Adipocyte (in vitro differentiated cells): ENCODE results near the gene CAND2.
A peak's percentile ranks its signal among the peaks of the same experiment; 100 is the strongest.
"Not testable (repeated sequence)": the region's sequence is repeated elsewhere in the genome, so short reads cannot be mapped to it uniquely, and the experiment has no call there.

Experiments used
- DNase-seq: peaks from one replicate; pipeline ENCODE4 v3.0.0-alpha.2; 2015; ENCODE audit warnings: low read depth
- H3K27me3 ChIP-seq: replicated peaks from 2 replicates; pipeline ENCODE4 v1.7.0; 2013; ENCODE audit warnings: mild to moderate bottlenecking, low read length, moderate library complexity; ENCODE audit not compliant: control insufficient read depth, insufficient read depth
- H3K36me3 ChIP-seq: 2 replicates; pipeline ENCODE4 v1.7.0; 2013; ENCODE audit warnings: low read length, mild to moderate bottlenecking, moderate library complexity; ENCODE audit not compliant: control insufficient read depth, insufficient read depth, severe bottlenecking
- H3K4me1 ChIP-seq: 2 replicates; pipeline ENCODE4 v1.7.0; 2013; ENCODE audit warnings: mild to moderate bottlenecking, low read length, moderate library complexity; ENCODE audit not compliant: control insufficient read depth, insufficient read depth
- H3K4me3 ChIP-seq: 2 replicates; pipeline ENCODE4 v1.7.0; 2013; ENCODE audit warnings: mild to moderate bottlenecking, low read length, moderate library complexity
- H3K9ac ChIP-seq: 2 replicates; pipeline ENCODE4 v1.7.0; 2013; ENCODE audit warnings: mild to moderate bottlenecking, low read length, moderate library complexity
- H3K9me3 ChIP-seq: 2 replicates; pipeline ENCODE4 v1.7.0; 2013; ENCODE audit warnings: mild to moderate bottlenecking, low read length, moderate library complexity; ENCODE audit not compliant: control insufficient read depth

Gene CAND2

DNA sequence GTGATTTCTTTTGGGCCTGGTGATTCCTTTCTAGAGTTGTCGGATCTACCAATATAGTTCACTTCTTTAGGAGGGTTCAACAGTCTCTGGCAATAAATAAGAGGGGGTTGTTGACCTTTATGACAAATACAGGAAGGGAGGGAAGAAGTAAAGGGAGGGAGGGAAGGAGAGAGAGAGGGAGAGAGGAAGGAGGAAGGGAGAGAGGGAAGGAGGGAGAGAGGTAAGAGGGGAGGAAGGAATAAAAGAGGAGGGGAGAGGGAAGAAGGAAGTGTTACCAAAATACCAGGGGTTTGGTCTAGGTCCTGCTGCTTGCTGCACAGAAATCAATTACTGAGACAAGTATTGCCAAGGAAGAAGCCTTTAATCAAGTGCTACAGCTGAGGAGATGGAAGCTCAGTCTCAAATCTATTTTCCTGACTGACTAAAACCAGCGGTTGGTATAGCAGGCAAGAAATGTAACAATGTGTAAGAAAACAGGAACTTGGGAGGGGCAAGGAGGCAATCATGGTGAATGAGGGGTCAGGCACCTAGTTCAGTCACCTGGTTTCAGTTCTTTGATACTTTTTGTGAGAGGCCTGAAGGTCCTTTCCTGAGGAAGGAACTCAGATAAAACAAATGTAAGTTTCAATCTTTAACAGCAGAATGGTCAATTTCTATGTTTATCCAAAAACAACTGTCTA is 23.3 kb upstream of the CAND2 start:
- H3K36me3 ChIP-seq = no peaks in the 10 kb centered on the region

DNA sequence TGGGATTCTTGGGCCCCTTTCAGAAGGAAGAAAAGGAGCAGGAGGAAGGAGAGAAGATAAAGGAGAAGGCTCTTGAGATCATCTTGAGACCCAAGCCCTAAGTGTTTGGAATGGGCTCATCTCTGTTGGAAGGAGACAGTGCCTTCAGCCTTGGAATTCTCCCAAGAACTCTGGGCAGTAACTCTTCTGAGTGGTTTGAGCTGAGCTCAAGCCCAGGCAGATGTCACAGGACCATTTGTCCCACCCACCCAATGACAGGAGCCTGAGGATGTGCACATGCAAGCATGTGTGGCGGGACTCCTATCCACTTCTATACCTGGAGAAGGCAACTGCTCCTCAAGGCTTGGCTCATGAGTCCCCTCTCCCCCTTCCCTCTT is 22.8 kb upstream of the CAND2 start:
- Histone ChIP-seq H3K9ac (no peak overlapping the region), H3K36me3 (no peaks in the 10 kb centered on the region), H3K27me3 (peaks cover 34% of the 10 kb centered on the region), H3K9me3 (peaks cover 19% of the 10 kb centered on the region), H3K4me3 (no peak overlapping the region), H3K4me1 (no peaks in the 10 kb centered on the region)
- DNase-seq = no peak

More for the DNA sequence above, 23.3 kb upstream of the CAND2 start:
- no peak overlapping the region for H3K4me3 ChIP-seq
- peaks cover 19% of the 10 kb centered on the region for H3K9me3 ChIP-seq
- H3K4me1 ChIP-seq = no peaks in the 10 kb centered on the region
- H3K9ac ChIP-seq = no peak overlapping the region
- peaks cover 34% of the 10 kb centered on the region for H3K27me3 ChIP-seq
- no peak for DNase-seq

DNA sequence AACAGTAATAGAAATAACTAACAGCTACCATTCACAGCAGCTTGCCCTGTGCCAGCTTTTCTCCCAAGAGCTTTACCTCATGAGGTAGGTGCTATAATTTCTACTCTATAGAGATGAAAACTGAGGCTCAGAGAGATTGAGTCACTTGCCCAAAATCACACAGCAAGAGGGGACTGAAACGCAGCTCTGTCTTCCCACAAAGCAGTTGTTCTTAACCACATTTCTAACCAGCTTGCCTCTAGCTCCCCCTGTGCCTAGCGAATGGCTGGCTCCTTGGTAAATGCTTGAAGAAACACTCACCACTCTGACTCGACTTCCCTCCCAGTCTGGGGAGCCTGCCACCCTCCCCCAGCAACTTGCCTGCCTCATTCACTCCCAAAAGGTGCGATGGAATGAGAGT is 21.9 kb upstream of the CAND2 start:
- DNase-seq = no peak
- Histone ChIP-seq H3K9ac (no peak overlapping the region), H3K4me3 (no peak overlapping the region), H3K4me1 (no peaks in the 10 kb centered on the region), H3K9me3 (peaks cover 19% of the 10 kb centered on the region), H3K36me3 (no peaks in the 10 kb centered on the region), H3K27me3 (peaks cover 34% of the 10 kb centered on the region)

DNA sequence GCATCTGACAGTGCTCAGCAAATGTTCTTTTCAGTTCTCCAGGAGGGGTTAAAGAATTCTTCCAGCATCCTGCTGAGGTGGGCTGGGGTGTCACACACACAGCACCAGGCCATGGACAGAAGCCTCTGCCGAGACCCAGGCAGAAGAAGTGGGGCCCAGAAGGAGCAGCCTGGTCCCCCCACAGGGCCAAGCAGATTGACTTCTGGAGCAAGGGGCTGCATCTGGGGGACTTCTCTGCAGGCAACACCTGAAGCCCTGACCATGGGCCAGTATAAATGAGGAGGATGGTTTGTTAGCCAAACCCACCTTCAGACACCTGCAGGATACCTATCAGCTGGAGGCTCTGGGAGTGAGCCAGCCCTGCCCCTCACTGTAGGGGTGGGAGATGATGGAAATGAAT is 21.3 kb upstream of the CAND2 start:
- Histone ChIP-seq H3K36me3 (no peaks in the 10 kb centered on the region), H3K4me3 (no peak overlapping the region), H3K4me1 (no peaks in the 10 kb centered on the region), H3K27me3 (peaks cover 34% of the 10 kb centered on the region), H3K9ac (no peak overlapping the region), H3K9me3 (peaks cover 19% of the 10 kb centered on the region)
- DNase-seq = no peak

DNA sequence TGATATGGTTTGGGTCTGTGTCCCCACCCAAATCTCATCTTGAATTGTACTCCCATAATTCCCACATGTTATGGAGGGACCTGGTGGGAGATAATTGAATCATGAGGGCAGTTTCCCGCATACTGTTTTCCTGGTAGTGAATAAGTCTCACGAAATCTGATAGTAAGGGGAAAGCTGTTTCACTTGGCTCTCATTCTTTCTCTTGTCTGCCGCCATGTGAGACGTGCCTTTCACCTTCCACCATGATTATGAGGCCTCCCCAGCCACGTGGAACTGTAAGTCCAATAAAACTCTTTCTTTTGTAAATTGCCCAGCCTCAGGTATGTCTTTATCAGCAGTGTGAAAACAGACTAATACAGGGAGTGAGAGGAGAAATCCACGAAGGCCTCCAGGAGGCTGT is 20.5 kb upstream of the CAND2 start:
- H3K9me3 ChIP-seq = peaks cover 19% of the 10 kb centered on the region
- H3K27me3 ChIP-seq = peaks cover 34% of the 10 kb centered on the region
- not testable (repeated sequence) for H3K36me3 ChIP-seq, H3K4me1 ChIP-seq, DNase-seq, H3K9ac ChIP-seq, H3K4me3 ChIP-seq

DNA sequence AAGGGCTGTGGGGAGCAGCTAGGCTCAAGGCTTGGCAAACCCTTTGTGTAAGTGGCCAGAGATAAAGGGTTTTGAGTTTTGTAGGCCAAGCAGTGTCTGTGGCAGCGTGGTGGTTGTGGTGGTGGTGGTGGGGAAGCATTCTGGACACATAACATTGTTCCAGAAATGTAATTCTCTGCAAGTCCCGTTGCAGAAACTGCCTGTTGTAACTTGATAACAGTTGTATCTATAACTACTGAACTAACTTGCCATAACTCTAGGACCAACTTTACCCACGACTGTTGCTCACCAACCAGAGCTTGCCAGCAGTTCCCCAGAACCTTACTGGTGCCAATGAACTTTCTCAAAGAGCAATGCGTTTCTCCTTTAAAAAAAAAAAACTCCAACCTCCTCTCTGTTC is 19.3 kb upstream of the CAND2 start:
- no peak for DNase-seq
- peaks cover 34% of the 10 kb centered on the region for H3K27me3 ChIP-seq
- H3K9ac ChIP-seq = no peak overlapping the region
- H3K4me3 ChIP-seq = no peak overlapping the region
- no peaks in the 10 kb centered on the region for H3K4me1 ChIP-seq
- no peaks in the 10 kb centered on the region for H3K36me3 ChIP-seq
- peaks cover 19% of the 10 kb centered on the region for H3K9me3 ChIP-seq

DNA sequence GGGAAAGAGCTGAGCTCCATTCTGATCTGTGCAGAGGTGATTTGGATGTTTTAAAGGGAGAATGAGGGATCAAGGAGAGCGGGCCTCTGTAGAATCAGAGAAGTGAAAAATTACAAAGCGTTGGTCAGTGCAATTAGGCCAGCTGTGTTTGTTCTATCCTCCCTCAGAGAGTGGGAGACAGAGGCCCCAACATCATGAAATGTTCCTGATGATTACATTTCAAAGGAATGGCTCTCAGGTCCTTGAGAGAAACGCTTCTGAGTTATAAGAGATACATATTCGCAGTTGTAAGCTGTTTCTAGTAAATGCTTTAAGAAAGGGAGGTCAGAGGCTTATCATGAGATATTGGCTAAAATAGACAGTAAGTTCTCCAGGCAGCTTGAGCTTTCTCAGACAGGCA is 15.7 kb upstream of the CAND2 start:
- Histone ChIP-seq H3K9me3 (peaks cover 4% of the 10 kb centered on the region), H3K9ac (no peak overlapping the region), H3K27me3 (peaks cover 31% of the 10 kb centered on the region), H3K4me1 (no peaks in the 10 kb centered on the region), H3K4me3 (no peak overlapping the region), H3K36me3 (no peaks in the 10 kb centered on the region)
- peak; percentile 39 for DNase-seq

DNA sequence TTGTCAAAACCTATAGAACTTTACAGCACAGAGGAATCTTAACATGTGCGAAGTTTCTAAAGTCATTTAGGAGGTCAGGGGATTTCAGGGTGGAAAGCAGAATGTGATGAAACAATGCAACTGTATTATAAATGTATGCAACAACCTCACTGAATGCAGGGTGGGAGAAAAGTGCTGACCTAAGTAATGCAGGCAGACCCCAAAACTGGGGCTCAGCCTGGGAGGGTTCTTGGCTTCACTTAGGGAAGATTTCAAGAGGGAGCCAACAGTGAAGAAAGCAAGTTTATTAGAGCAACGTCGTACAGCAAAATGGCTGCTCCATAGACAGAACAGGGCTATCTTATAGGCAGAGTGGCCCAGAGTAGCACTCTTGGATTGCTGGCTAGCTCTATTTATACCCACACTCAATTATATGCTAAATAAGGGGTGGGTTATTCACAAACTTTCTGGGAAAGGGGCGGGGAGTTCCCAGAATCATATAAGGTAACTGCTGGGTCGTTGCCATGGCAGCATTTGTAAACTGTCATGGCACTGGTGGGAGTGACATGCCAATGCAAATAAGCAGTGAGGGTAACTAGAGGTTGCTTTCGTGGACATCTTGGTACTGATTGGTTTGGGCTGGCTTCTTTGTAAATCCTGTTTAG is 14.2 kb upstream of the CAND2 start:
- H3K4me3 ChIP-seq = no peak overlapping the region
- no peaks in the 10 kb centered on the region for H3K9me3 ChIP-seq
- peaks cover 32% of the 10 kb centered on the region for H3K27me3 ChIP-seq
- no peak for DNase-seq
- no peaks in the 10 kb centered on the region for H3K36me3 ChIP-seq
- H3K9ac ChIP-seq = no peak overlapping the region
- H3K4me1 ChIP-seq = no peaks in the 10 kb centered on the region

DNA sequence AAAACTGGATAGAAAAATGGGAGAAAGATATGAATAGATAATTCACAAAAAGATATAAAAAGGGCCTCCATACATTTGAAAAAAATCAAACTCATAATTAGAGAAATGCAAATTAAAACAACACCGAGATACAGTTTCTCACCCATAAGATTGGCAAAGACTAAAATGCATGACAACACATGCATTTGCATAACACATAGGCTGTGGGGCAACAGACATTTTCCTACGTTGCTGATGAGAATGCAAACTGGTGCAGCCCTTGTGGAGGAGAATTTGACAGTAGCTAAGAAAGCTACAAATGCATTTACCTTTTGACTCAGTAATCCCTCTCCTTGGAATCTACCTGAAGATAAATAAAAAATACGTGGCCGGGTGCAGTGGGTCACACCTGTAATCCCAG is 11.4 kb upstream of the CAND2 start:
- H3K4me1 ChIP-seq = no peaks in the 10 kb centered on the region
- no peak overlapping the region for H3K9ac ChIP-seq
- no peak for DNase-seq
- no peaks in the 10 kb centered on the region for H3K9me3 ChIP-seq
- H3K27me3 ChIP-seq = peaks cover 27% of the 10 kb centered on the region
- no peaks in the 10 kb centered on the region for H3K36me3 ChIP-seq
- H3K4me3 ChIP-seq = no peak overlapping the region

DNA sequence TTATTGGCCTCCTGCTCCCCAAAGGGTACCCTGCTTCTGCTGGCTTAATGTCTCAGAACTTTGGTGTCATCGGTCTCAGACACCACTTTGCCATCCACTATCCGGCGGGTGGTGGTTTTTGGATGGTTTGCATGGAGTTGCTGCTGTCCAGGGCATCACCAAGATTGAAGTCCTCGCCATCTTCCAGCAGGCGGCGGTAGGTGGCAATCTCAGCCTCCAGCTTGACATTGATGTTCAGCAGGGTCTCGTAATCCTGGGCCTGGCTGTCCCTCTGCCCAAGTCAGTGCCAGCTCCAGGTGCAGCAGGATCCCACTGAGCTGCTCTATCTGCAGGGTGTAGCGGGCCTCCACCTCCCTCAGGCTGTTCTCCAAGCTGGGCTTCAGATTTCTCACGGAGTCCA is 9.1 kb upstream of the CAND2 start:
- H3K4me1 ChIP-seq, H3K36me3 ChIP-seq, H3K4me3 ChIP-seq, H3K9ac ChIP-seq, H3K9me3 ChIP-seq: not testable (repeated sequence)
- H3K27me3 ChIP-seq = peaks cover 31% of the 10 kb centered on the region
- DNase-seq = peak; percentile 49

DNA sequence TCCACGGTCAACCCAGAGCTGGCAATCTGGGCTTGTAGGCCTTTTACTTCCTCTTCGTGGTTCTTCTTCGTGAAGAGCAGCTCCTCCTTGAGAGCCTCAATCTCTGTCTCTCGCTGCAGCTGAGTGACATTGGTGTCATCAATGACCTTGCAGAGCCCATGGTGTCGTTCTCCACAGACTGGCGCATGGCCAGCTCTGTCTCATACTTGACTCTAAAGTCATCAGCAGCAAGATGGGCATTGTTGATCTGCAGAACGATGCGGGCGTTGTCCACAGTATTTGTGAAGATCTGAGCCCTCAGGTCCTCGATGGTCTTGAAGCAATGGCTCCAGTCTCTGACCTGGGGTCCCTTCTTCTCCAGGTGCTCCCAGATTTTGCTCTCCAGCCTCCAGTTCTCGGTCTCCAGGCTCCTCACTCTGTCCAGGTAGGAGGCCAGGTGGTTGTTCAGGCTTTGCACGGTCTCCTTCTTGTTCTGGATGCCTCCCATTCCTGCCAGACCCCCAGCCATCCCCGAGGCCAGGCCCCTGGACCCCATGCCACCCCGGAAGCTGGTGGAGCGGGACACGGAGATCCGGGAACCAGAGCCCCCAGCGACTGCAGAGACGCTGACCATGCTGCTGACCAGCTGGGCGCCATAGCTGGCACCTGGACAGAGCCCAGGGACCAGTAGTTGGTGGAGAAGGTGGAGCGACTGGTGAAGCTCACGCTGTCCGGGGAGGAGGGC is 8.4 kb upstream of the CAND2 start:
- H3K36me3 ChIP-seq, DNase-seq: not testable (repeated sequence)
- H3K27me3 ChIP-seq = peaks cover 23% of the 10 kb centered on the region

More for the DNA sequence above, 8.4 kb upstream of the CAND2 start:
- H3K9me3 ChIP-seq, H3K4me1 ChIP-seq, H3K9ac ChIP-seq, H3K4me3 ChIP-seq: not testable (repeated sequence)
